T-helper 1 cell treated with Interleukin-12 subunit alpha and Interleukin-12 subunit beta and Interleukin-4 antibody, amounts not matched to agents 30 μg/mL and 1 μg/mL, for 36 hours (primary cell): ENCODE data around the gene ECI1.

Source experiments
- H3K27ac Mint-ChIP-seq: one replicate; pipeline ENCODE4 v1.8.0; 2021; ENCODE audit warnings: mild to moderate bottlenecking, mixed read lengths
- H3K27me3 Mint-ChIP-seq: one replicate; pipeline ENCODE4 v1.8.0; 2021; ENCODE audit warnings: low read depth, mixed read lengths
- H3K36me3 Mint-ChIP-seq: one replicate; pipeline ENCODE4 v1.8.0; 2021; ENCODE audit warnings: low read depth, mixed read lengths
- H3K4me1 Mint-ChIP-seq: one replicate; pipeline ENCODE4 v1.8.0; 2021; ENCODE audit warnings: low read depth, mixed read lengths
- H3K4me3 Mint-ChIP-seq: one replicate; pipeline ENCODE4 v1.8.0; 2021; ENCODE audit warnings: mild to moderate bottlenecking, moderate library complexity, mixed read lengths
- H3K9me3 Mint-ChIP-seq: one replicate; pipeline ENCODE4 v1.8.0; 2021; ENCODE audit warnings: mixed read lengths

ECI1 gene

DNA sequence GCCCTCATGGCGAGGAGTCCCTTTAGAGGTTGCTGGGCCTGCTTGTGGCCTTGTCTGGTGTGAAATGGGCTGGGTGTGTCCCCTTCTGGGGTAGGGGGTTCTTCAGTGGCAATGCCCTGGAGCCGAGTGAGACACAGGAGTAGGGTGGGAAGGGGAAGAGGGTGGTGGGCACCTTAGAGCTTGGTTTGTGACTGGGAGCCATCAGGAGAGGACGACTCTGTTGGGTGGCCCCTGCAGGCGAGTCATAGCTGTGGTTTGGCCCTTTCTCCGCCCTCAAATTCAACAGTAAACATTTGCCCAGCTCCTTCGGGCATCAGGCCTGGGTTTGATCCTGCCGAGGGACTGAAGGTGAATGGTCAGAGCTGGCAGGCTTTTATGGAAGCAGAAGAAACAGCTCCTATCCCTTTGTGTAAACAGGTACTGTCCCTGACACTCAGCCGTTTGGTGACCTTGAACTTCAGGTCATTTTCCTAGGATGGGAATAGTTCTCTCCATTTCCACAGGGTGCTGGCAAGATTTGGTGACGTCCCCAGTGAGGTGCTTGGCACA, 25.1 kb downstream of the ECI1 start:
- Mint-ChIP-seq H3K27ac (no peak overlapping the region), H3K36me3 (peaks cover 4% of the 10 kb centered on the region), H3K4me3 (peak overlapping the region; percentile 14), H3K4me1 (peaks cover 9% of the 10 kb centered on the region), H3K9me3 (no peaks in the 10 kb centered on the region), H3K27me3 (no peaks in the 10 kb centered on the region)

DNA sequence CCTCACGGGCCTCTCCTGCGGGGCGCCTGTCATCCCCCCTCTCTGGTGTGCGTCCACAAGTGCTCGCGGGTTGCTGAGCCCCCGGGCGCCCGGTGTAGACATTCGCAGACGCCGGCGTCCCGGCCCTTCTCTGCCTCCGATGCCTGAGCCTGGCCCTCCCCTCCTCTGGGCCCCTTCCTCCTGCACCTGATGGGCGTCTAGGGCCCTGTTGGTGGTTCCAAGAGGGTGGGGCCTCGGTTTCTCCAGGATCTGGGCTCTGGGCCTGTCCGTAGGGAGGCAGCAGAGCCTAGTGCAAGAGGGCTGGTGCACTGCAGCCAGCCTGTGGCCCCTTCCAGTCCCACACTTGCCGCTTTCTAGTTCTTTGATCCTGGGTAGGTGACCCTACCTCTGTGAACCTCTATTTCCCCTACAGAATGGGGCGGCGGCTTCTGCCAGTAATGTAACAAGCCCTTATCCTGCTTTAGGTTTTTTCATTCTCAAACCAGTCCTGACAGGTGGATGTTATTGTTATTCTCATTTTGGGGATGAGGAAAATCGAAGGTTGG, 27.4 kb downstream of the ECI1 start:
- Mint-ChIP-seq H3K4me3 (peak overlapping the region; percentile 84), H3K9me3 (no peaks in the 10 kb centered on the region), H3K36me3 (no peaks in the 10 kb centered on the region), H3K27ac (peak overlapping the region; percentile 72), H3K4me1 (peaks cover 9% of the 10 kb centered on the region), H3K27me3 (no peaks in the 10 kb centered on the region)

DNA sequence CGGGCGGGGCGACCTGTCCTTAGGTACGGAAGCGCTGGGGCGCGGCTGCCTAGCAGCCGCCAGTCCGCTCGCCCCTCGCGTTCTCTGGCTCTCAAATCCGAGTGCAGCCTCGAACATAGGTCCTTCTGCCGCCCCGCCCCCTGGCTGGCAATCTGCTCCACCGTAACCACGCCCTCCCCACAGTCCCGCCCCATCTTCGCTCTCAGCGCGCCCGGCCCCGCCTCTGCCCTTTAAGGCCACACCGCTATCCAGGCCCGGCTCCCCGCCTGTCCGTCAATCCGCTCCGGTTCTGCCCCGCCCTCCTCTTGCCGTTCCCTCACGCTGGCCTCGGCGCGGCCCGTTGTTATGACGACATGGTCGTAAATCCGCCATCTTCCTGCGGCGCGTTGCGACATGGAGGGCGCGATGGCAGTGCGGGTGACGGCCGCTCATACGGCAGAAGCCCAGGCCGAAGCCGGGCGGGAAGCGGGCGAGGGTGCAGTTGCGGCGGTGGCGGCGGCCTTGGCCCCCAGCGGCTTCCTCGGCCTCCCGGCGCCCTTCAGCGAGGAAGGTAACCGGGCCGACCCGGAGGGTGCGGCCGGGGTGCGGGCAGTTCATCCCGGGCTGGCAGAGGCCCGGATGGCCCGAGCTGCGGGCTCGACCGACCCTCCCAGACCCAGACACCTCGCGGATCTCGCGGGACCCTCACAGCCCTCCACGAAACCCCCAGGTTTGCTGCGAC, 28.0 kb downstream of the ECI1 start, which contains the start of gene E4F1:
Gene E4F1, plus strand, starts transcription at position 371 of the 721 bp plus-strand sequence. Its CDS starts 23 bp downstream, at position 394.
- no peaks in the 10 kb centered on the region for H3K9me3 Mint-ChIP-seq
- H3K27me3 Mint-ChIP-seq, result no peaks in the 10 kb centered on the region
- peak within 1 kb of the TSS; percentile 84 for H3K4me3 Mint-ChIP-seq
- peaks cover 9% of the 10 kb centered on the region for H3K4me1 Mint-ChIP-seq
- H3K27ac Mint-ChIP-seq, result peak within 1 kb of the TSS; percentile 83
- H3K36me3 Mint-ChIP-seq, result no peaks in the 10 kb centered on the region

DNA sequence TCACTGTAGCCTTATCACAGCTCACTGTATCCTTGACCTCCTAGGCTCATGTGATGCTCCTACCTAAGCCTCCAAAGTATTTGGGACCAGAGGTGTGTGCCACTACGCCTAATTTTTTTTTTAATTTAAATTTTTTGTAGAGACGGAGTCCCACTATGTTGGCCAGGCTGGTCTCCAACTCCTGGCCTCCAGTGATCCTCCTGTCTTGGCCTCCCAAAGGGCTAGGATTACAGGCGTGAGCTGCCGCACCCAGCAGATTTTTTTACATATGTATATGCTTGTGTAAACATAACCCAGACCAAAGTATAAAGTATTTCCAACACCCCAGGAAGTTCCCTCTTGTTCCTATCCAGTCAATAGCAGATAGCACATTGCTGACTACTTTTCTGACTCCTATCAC, 35.1 kb downstream of the ECI1 start:
- Mint-ChIP-seq H3K27ac (no peak overlapping the region), H3K4me1 (peaks cover 16% of the 10 kb centered on the region), H3K9me3 (no peaks in the 10 kb centered on the region), H3K4me3 (peak overlapping the region; percentile 85), H3K36me3 (no peaks in the 10 kb centered on the region), H3K27me3 (no peaks in the 10 kb centered on the region)

DNA sequence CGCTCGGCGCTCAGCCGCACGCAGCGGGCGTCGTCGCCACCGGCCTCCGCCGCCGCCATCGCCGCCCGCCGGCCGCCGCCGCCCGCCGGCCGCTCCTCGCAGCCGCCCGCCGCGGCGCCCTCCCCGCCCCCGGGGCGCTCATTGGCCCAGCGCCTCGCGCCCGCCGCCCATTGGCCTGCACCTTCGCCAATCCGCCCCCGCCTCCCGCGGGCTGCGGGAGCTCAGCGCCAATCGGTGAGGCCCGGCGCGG, 36.7 kb downstream of the ECI1 start, which contains the start of gene PGP:
Gene PGP, minus strand, starts transcription at position 122 of the 250 bp plus-strand sequence. Its CDS starts 63 bp downstream, at position 59.
- no peaks in the 10 kb centered on the region for H3K27me3 Mint-ChIP-seq
- peaks cover 16% of the 10 kb centered on the region for H3K4me1 Mint-ChIP-seq
- H3K27ac Mint-ChIP-seq, result peak within 1 kb of the TSS; percentile 88
- H3K36me3 Mint-ChIP-seq, result no peaks in the 10 kb centered on the region
- H3K9me3 Mint-ChIP-seq, result no peaks in the 10 kb centered on the region
- H3K4me3 Mint-ChIP-seq, result peak within 1 kb of the TSS; percentile 85

DNA sequence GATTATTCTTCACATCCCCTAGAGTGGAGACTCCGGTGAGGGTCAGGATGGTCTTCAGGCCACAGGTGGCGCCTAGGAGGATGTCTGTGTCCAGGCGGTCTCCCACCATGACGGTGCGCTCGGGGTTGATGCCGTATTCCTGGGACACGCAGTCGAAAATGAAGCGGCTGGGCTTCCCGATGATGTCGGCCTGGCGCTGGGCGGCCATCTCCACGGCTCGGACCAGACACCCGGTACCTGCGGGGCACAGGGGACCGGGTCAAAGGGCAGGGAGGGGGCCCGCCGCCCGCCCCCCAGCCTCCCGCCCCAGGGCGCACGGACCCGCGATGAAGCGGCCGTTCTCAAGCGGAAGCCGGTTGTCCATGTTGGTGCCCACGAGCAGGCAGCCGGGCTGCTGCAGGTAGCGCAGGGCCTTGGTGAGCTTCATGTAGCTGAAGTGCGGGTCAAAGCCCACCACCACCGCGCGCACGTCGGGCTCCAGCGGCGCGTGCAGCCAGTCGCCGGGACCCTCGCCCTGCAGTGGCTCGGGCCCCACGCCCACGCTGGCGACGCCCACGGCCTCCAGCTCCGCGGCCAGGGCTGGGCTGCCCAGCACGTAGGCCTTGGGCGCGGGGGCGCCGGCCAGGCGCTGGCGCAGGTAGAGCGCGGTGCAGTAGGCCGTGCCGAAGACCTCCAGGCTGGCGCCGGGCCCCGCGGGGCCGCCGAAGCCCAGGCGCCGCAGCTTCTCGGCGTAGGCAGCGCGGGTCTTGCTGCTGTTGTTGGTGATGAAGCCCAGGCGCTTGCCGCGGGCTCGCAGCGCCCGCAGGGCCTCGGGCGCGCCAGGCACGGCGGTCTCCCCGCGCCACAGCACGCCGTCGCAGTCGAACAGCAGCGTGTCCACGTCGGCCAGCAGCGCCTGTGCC, 37.3 kb downstream of the ECI1 start:
- H3K27ac Mint-ChIP-seq, result peak overlapping the region; percentile 27
- H3K4me3 Mint-ChIP-seq, result peak overlapping the region; percentile 78
- peaks cover 16% of the 10 kb centered on the region for H3K4me1 Mint-ChIP-seq
- no peaks in the 10 kb centered on the region for H3K27me3 Mint-ChIP-seq
- no peaks in the 10 kb centered on the region for H3K36me3 Mint-ChIP-seq
- no peaks in the 10 kb centered on the region for H3K9me3 Mint-ChIP-seq

DNA sequence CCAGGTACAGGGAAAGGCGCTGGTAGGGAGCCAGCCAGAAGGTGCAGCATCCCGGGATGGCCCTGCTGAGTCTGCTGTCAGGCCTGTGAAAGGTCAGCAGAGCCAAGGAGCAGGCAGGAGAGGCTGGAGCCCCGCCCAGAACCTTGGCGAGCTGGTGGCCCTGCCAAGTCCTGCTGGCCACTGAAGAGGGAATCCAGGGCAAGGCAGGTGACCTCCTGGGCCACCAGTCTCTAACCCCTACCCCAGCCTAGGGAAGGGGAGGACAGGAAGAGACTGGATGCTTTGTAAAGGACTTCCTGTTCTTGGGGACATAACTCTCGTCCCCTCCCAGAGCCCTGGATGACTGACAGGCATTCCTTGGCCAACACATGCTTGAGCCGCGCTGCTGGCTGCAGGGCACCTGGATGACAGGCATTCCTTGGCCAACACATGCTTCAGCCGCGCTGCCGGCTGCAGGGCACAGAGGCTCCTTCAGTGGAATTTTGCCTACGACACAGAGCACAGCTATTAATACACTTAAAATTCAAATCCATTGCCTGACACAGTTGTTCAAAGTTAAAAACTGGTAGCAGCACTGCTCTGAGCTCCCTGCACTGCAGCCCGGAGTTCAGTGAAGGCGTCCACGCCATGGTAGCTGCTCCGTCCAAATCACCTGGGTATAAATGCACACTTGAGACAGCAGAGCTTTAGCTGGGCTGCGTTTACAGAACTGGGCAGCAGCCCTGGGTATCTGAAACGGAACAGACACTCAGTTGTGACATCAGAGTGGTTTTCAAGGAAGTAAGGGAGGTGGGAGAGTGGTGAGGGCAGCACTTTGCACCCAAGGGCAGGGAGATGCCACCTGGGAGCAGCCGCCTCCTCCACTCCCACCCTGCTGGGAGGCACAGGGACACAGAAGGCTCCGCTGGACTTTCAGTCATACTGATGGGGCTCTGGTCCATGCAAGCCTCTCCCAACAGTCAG, 38.7 kb downstream of the ECI1 start:
- Mint-ChIP-seq H3K36me3 (peaks cover 4% of the 10 kb centered on the region), H3K9me3 (no peaks in the 10 kb centered on the region), H3K4me3 (peak overlapping the region; percentile 78), H3K27me3 (no peaks in the 10 kb centered on the region), H3K4me1 (peaks cover 18% of the 10 kb centered on the region), H3K27ac (peak overlapping the region; percentile 31)

DNA sequence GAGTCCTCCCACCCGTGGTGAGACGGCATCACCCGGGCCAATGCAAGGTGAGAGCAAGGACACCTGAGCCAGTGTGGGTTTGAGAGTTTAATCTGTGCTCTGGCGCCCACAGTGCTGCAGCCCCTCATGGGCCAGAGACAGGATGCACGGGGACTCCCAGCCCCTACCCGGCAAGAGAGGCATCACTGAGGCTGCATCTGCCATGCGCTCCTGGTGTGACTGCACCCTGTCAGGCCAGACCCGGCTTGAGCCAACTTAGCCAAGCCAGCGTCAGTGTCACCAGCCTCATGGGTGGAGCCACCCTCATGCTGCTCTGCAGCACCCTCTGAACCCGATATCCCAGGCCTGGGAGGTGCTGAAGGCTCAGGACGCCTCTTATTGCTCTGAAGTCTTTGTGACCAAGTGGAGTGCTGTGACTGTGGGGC, 39.5 kb downstream of the ECI1 start:
- Mint-ChIP-seq H3K4me3 (peak overlapping the region; percentile 57), H3K36me3 (peaks cover 8% of the 10 kb centered on the region), H3K27ac (peak overlapping the region; percentile 31), H3K9me3 (no peaks in the 10 kb centered on the region), H3K4me1 (peaks cover 22% of the 10 kb centered on the region), H3K27me3 (no peaks in the 10 kb centered on the region)

DNA sequence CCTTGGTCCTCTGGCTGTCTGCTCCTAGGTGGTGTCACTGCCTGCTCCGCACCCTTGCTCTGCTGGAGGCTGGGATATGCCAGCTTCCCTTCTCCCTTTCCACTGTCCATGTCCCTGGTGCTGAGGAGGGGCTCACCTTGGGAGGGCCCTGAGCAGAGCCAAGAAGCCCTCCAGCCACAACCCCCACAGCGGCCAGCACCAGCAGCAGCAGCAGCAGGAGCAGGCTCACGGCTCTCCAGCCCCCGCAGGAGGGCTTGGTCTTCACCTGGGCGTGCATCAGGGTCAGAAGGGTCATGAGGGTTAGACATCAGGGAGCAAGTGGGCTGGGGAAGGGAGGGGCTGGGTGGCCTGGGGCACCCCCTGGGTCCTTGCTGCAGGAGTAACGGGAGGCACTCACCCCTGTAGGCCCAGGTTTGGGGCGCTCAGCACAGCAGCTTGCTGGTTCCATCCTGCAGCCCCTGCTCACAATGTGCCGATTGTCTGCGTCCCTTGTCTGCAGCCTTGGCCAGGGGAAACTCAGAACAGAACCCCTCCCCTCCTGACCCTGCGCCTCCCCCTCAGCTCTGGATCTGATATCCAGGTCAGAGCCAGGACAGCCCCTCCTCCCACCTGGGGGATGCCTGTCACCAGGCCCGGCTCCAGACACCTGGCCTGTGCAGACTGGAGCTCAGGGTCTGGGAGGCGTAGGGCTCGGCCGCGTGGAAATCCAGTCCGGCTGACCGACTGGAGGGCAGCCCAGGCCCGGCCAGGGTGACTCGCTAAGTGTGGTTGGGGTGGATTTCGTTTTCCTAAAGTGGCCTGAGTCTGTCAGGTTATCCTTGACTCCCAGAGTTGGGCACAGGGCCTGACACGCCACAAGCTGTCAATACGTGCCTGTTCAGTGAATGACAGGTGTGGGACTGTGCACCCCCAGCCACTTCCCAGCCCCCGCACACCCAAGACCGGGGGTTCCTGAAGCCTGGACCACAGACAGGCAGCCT, 40.7 kb downstream of the ECI1 start, which contains the start of gene BRICD5:
Gene BRICD5, minus strand, starts transcription at position 478 of the 980 bp plus-strand sequence. Its CDS starts 30 bp downstream, at position 448.
- no peaks in the 10 kb centered on the region for H3K9me3 Mint-ChIP-seq
- H3K27me3 Mint-ChIP-seq, result no peaks in the 10 kb centered on the region
- H3K36me3 Mint-ChIP-seq, result peaks cover 8% of the 10 kb centered on the region
- peaks cover 24% of the 10 kb centered on the region for H3K4me1 Mint-ChIP-seq
- H3K27ac Mint-ChIP-seq, result no peak within 1 kb of the TSS
- no peak within 1 kb of the TSS for H3K4me3 Mint-ChIP-seq

DNA sequence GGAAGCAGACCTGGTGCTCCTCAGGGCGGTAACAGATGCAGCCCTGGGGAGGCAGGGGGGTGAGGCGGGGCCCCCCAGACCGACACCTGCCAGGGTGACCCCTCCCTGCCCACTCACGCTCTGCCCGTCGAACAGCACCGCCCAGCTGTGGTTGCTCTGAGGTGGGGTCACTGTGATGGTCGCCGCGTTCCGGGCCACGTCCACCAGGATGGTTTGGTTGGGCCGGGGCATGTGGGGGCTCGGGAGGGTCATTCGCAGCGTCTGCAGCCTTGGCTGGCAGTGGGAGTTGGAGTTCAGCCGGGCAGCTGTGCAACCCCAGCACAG, 41.4 kb downstream of the ECI1 start:
- Mint-ChIP-seq H3K4me3 (no peak overlapping the region), H3K36me3 (peaks cover 8% of the 10 kb centered on the region), H3K27ac (no peak overlapping the region), H3K9me3 (no peaks in the 10 kb centered on the region), H3K4me1 (peaks cover 24% of the 10 kb centered on the region), H3K27me3 (no peaks in the 10 kb centered on the region)

DNA sequence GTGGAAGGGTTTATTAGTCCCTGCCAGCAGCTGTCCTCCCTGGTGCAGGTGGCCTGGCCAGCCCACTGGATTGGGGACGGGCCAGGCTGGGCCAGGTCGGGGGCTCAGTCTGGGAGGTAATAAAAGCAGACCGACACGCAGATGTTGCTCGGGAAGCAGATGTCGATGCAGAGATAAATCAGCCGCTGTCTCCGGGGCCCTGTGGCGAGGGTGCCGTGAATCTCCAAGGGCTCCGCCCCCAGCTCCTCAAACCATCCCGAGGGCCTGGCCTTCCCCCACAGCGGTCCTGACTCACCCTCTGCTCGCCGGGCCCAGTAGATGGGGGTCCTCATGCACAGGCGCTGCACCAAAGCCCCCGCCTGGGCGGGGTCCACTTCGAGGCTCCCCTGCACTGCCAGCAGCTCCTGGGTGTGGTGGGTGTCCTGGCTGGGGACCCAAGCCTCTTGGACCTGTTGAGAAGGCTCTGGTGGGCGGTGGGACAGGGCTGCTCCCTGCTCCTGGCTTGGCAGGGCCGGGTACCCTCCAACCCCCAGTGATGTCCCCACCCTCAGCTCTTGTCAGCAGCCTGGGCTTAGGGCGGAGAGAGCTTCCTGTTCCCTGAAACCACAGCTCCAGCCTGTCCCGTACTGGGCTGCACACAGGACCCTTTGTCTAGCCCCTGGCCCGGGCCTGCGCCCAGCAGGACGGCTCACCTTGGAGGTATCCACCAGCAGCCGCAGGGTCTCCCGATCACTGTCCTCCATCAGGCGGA, 42.0 kb downstream of the ECI1 start:
- Mint-ChIP-seq H3K9me3 (no peaks in the 10 kb centered on the region), H3K4me3 (no peak overlapping the region), H3K27me3 (no peaks in the 10 kb centered on the region), H3K4me1 (peaks cover 27% of the 10 kb centered on the region), H3K27ac (no peak overlapping the region), H3K36me3 (peaks cover 8% of the 10 kb centered on the region)

DNA sequence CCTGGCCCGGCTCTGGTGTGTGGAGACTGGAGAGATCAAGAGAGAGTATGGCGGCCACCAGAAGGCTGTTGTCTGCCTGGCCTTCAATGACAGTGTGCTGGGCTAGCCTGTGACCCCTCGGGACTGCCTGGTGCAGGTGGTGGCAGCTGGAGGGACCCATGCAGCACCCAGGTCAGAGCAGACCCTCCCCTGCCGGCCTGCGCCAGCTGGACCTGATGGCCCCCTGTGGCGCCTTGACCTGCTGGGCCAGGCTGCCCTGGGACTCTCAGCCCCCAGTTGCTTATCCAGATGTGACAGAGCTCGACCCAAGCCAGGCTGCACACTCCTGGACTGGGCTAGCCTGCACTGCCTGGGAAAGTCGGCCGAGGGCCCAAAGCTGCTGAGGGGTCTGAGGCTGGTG, 42.6 kb downstream of the ECI1 start:
- no peaks in the 10 kb centered on the region for H3K27me3 Mint-ChIP-seq
- H3K4me3 Mint-ChIP-seq, result no peak overlapping the region
- H3K4me1 Mint-ChIP-seq, result peaks cover 28% of the 10 kb centered on the region
- no peak overlapping the region for H3K27ac Mint-ChIP-seq
- peaks cover 8% of the 10 kb centered on the region for H3K36me3 Mint-ChIP-seq
- no peaks in the 10 kb centered on the region for H3K9me3 Mint-ChIP-seq
